AG09309 (cell line): Measurements from ENCODE around the gene ZNF746.
"Not testable (repeated sequence)": the region's sequence is repeated elsewhere in the genome, so short reads cannot be mapped to it uniquely, and the experiment has no call there.

Experiments
- DNase-seq: peaks from one replicate; pipeline ENCODE4 v3.0.0-alpha.2; 2010; ENCODE audit warnings: low read depth
- H3K4me3 ChIP-seq: 2 replicates; pipeline ENCODE4 v1.5.1; 2011; ENCODE audit warnings: mild to moderate bottlenecking, low read depth, low read length, moderate library complexity; ENCODE audit not compliant: control insufficient read depth
- CTCF ChIP-seq: IDR thresholded peaks from 2 replicates; pipeline ENCODE4 v1.5.1; 2011; ENCODE audit warnings: mild to moderate bottlenecking, low read depth, low read length, inconsistent platforms; ENCODE audit not compliant: insufficient read depth, control insufficient read depth; ENCODE audit errors: missing control alignments

Gene ZNF746

GRCh38 chr7:149454750-149455149 lies 42.9 kb downstream of the ZNF746 start:
- TF ChIP-seq CTCF = no peak
- no peak overlapping the region for H3K4me3 ChIP-seq
- DNase-seq = no peak

DNA sequence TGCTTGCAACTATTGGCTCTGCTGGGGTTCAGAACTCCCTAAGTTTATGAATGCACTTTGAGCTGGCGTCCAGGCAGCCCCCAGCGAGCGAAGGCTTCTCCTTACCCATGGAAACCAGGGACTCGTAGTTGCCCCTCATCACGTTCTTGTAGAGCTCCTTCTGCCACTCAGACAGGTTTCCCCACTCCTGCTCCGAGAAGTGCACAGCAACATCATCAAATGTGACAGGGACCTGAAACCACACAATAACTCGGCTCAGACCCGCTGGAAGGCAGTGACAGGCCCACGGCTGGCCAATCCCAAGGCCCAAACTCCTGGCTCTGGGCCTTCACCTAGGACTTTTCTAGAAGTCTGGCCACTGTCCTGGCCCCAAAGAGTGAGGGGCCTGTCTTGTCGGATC lies 43.6 kb downstream of the ZNF746 start:
- H3K4me3 ChIP-seq = no peak overlapping the region
- no peak for TF ChIP-seq CTCF
- DNase-seq = no peak

DNA sequence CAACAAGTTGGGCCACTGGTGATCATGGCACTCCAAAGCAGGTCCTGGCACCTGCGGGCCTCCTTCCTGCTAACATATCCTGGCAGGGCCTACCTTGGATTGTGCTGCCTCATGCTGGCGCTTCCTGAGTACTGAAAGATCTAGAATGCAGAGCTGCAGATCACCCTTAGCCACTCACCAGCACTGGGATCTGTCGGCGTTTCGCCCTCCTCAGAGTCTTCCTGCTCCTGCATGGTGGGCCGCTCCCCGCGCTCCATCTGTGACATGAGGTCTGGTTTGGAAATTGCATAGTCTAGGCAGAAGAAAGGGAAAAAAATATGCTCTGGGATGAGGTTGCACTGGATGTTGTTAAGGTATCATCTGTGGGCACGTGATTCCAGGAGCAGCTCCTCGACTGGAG lies 46.8 kb downstream of the ZNF746 start:
- no peak for TF ChIP-seq CTCF
- no peak for DNase-seq
- no peak overlapping the region for H3K4me3 ChIP-seq

DNA sequence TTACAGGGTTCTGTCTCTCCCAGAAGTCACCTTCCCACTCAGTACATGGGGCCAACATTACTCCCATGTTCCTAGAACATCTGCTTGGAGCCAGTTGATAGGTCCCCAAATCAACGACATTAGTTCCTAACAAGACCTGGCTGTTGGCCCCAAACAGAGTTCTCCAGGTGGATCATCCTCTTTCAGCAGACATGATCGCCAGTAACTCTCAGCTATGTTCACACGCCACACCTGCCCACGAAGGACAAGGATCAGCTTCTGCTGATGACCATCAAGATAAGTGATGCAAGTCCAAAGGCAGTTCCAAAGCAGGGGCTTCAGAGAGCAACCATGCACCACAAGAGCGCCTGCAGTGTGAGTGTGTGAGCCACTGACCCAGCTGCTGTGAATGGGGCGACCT lies 47.7 kb downstream of the ZNF746 start:
- no peak overlapping the region for H3K4me3 ChIP-seq
- no peak for DNase-seq
- TF ChIP-seq CTCF = no peak

DNA sequence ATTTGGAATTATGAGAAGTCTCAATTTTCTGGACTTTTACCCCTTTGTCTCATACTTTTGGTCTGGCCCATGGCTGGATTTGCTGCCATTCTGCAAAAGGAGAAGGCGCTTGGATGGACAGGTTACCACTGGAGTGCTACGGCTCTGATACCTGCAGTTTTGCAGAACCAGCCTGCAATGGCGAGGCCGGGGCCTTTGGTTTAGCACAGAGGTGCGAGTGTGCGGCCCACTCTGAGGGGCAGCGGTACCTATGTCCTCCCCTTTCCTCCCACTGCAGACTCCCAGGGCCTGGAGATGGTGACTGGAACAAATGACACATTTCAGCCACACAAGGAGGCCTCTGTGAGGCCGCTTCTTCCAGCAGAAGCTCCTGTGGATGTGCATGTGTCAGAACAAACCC lies 48.6 kb downstream of the ZNF746 start:
- H3K4me3 ChIP-seq = no peak overlapping the region
- DNase-seq = no peak
- TF ChIP-seq CTCF = no peak

- H3K4me3 ChIP-seq, DNase-seq: not testable (repeated sequence)
Measured at GRCh38 chr7:149446026-149446425, 51.6 kb downstream of the ZNF746 start.

- H3K4me3 ChIP-seq = no peak overlapping the region
- TF ChIP-seq CTCF = no peak
- no peak for DNase-seq
Measured at GRCh38 chr7:149444287-149444686, 53.3 kb downstream of the ZNF746 start.
